Measurements from ENCODE around the gene SLFN12.
"Not testable (repeated sequence)": the region's sequence is repeated elsewhere in the genome, so short reads cannot be mapped to it uniquely, and the experiment has no call there.

DNA sequence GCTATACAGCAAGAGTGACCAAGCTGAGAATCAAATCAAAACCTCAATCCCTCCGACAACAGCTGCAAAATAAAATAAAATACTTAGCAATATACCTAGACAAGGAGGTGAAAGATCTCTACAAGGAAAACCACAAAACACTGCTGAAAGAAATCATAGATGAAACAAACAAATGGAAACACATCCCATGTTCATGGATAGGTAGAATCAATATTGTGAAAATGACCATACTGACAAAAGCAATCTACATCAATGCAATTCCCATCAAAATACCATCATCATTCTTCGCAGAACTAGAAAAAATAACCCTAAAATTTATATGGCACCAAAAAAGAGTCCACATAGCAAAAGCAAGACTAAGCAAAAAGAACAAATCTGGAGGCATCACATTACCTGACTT lies 17.6 kb downstream of the SLFN12 start:
- TF ChIP-seq, protein P1, sequence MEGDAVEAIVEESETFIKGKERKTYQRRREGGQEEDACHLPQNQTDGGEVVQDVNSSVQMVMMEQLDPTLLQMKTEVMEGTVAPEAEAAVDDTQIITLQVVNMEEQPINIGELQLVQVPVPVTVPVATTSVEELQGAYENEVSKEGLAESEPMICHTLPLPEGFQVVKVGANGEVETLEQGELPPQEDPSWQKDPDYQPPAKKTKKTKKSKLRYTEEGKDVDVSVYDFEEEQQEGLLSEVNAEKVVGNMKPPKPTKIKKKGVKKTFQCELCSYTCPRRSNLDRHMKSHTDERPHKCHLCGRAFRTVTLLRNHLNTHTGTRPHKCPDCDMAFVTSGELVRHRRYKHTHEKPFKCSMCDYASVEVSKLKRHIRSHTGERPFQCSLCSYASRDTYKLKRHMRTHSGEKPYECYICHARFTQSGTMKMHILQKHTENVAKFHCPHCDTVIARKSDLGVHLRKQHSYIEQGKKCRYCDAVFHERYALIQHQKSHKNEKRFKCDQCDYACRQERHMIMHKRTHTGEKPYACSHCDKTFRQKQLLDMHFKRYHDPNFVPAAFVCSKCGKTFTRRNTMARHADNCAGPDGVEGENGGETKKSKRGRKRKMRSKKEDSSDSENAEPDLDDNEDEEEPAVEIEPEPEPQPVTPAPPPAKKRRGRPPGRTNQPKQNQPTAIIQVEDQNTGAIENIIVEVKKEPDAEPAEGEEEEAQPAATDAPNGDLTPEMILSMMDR (IDR thresholded peaks at IDR 0.05; ENCODE audit: low read depth, low read length): not testable (repeated sequence)
- TF ChIP-seq, protein P2, sequence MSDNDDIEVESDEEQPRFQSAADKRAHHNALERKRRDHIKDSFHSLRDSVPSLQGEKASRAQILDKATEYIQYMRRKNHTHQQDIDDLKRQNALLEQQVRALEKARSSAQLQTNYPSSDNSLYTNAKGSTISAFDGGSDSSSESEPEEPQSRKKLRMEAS (IDR thresholded peaks at IDR 0.05; ENCODE audit: low read depth, low read length): not testable (repeated sequence)
